HG03139 (cell line): ENCODE data around the gene ISOC2.
"Not testable (repeated sequence)": the region's sequence is repeated elsewhere in the genome, so short reads cannot be mapped to it uniquely, and the experiment has no call there.

Experiments
- ATAC-seq: cut with Tn5 transposase; IDR thresholded peaks from one replicate; pipeline ENCODE4 v1.9.1; 2021; ENCODE audit not compliant: unreplicated experiment

Gene ISOC2

GRCh38 chr19:55461259-55461973 lies at the start of gene ISOC2:
Gene ISOC2, minus strand, starts transcription at chr19:55461642. Its CDS starts 5,156 bp downstream, at chr19:55456486.
- ATAC-seq, result peak; percentile 86

GRCh38 chr19:55508120-55508519 lies 46.7 kb upstream of the ISOC2 start:
- no peak for ATAC-seq

- ATAC-seq, result no peak
These were observed 43.5 kb upstream of the ISOC2 start for GRCh38 chr19:55504981-55505380.

- ATAC-seq, result no peak
These were observed 42.8 kb upstream of the ISOC2 start for GRCh38 chr19:55504252-55504603.

- peak; percentile 79 for ATAC-seq
These were observed 42.2 kb upstream of the ISOC2 start for GRCh38 chr19:55503502-55504251.

- ATAC-seq, result no peak
These were observed 41.7 kb upstream of the ISOC2 start for GRCh38 chr19:55503157-55503501.

GRCh38 chr19:55502197-55502952 lies 40.9 kb upstream of the ISOC2 start:
- ATAC-seq, result no peak

- no peak for ATAC-seq
These were observed 39.0 kb upstream of the ISOC2 start for GRCh38 chr19:55500368-55500952.

- no peak for ATAC-seq
These were observed 36.9 kb upstream of the ISOC2 start for GRCh38 chr19:55498246-55498840.

- ATAC-seq, result no peak
These were observed 36.3 kb upstream of the ISOC2 start for GRCh38 chr19:55497763-55498162.

- ATAC-seq, result not testable (repeated sequence)
These were observed 35.4 kb upstream of the ISOC2 start for GRCh38 chr19:55496820-55497219.

GRCh38 chr19:55495646-55496349 lies 34.4 kb upstream of the ISOC2 start:
- ATAC-seq, result no peak

- ATAC-seq, result no peak
These were observed 32.8 kb upstream of the ISOC2 start for GRCh38 chr19:55494172-55494761.

- no peak for ATAC-seq
These were observed 32.3 kb upstream of the ISOC2 start for GRCh38 chr19:55493645-55494171.

- ATAC-seq, result no peak
These were observed 31.7 kb upstream of the ISOC2 start for GRCh38 chr19:55493052-55493644.

- no peak for ATAC-seq
These were observed 31.0 kb upstream of the ISOC2 start for GRCh38 chr19:55492362-55492944.

- ATAC-seq, result no peak
These were observed 30.3 kb upstream of the ISOC2 start for GRCh38 chr19:55491546-55492360.
